GM19023 (cell line): ENCODE measurements around the gene COL13A1.

Experiments used
- ATAC-seq: cut with Tn5 transposase; IDR thresholded peaks from one replicate; pipeline ENCODE4 v1.9.1; 2021; ENCODE audit warnings: mild to moderate bottlenecking, moderate library complexity; ENCODE audit not compliant: unreplicated experiment

The COL13A1 gene

DNA sequence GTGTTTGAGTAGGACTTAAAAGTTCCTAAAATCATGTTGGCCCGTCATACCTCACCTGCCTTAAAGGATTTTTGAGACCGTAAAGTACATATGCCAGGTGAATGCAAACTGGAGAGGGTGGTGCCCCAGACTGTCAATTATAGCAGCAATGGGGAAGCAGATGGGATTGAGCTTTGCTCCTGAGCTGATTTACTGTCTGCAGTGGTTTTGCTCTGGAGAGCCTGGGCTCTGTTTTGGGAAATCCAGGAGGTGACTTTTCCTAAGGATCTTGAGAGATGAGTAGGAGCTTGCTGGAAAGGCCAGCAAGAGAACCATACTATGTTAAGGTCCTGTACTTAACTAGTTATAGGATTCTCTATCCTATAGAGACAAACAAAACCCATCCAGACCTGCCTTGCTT lies 43.0 kb downstream of the COL13A1 start:
- no peak for ATAC-seq

DNA sequence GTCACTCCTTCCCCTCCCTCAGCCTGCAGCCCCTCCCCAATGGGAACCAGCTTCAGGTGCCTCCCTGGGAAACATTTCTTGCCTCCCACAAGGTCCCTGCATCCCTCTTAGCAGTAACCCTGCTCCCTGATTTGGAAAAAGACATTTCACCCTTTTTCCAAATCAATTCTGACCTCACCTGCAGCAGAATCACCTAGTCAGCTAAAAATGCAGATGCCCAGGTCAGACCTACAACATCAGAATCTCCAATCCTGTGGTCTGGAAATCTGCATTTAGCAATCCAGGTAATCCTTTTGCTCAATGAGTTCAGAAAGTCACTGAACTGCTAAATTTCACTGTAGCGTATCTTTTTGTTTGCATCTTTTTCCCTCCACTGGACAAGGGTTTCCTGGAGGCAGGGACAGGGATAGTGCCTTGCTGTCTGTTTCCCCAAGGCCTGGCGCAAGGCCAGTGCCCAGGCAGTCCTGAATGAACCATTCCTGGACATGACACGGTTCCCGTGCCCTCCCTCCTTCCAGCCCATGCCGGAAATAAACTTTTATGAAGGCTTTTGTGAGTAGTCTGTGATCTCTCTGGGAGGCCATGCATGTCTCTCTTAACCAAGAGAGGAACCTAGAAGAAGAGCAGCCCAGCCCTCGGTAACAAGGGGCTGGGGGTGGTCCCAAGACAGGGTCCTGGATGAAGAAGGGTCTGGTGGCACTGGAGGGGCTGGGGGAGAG lies 44.0 kb downstream of the COL13A1 start:
- no peak for ATAC-seq

DNA sequence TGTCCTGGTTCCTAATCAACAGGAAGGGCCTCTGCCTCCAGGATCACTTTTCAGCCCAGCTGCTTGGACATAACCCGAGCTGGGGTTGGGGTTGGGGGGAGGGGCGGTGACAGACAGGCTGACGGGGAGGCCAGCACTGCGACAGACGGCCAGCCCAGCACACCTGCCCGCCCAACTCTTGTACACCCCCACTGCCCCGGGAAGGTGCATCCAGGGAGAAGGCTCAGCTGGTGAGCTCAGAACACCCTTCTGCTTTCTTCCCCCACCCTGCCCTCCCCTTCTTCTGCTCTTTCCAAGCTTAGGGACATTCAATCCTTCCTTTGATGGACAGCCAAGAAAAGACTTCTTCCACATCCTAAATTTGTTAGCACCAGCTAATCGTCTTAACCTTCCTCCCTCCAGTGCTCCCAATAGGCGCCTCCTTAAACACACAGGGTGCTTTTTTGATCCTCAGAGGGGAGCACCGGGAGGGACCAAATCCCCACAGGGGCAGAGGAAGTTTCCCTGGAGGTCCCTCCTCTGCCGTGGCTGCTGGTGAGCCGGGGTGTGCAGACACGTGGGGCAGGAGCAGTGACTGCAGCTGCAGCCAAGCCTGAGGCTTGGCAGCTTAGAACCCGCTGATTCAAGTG lies 44.7 kb downstream of the COL13A1 start:
- no peak for ATAC-seq

DNA sequence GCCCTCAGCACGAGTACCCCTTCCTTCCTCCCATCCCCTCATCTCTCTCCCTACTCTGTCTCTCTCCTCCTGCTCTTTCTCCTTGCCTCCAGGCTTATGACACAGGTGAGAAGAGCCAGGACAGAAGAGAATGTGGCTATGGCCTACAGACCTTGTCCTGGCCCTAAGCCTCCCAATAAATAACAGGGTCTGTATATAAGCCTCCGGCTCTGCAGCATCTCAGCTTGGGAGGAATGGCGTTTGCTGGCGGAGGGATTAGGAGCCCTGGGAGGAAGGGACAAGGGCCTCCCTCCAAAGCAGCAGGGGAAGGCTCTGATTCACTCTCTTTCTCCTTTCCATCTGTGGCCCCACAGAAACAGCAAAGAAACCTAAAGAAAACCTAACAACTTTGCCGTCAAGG lies 45.8 kb downstream of the COL13A1 start:
- no peak for ATAC-seq

DNA sequence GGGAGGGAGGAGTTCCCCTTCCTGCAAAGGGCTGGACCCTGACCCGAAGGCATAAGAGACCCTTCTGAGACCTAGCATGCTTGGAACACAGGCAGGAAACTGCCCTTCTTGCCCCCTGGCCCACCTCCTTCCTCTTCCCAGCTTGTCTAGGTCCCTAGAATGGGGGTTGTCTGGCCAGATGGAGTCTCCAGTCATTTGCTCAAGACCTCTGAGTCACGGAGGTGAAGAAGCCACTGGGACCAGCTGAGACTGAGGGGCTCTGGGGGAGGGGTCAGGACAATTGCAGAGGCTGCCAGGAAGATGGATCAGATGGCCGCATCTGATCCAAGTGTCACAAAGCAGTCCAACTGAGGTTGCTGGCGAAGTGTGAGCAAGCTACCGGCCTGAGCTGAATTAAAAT lies 46.2 kb downstream of the COL13A1 start:
- ATAC-seq, result no peak

DNA sequence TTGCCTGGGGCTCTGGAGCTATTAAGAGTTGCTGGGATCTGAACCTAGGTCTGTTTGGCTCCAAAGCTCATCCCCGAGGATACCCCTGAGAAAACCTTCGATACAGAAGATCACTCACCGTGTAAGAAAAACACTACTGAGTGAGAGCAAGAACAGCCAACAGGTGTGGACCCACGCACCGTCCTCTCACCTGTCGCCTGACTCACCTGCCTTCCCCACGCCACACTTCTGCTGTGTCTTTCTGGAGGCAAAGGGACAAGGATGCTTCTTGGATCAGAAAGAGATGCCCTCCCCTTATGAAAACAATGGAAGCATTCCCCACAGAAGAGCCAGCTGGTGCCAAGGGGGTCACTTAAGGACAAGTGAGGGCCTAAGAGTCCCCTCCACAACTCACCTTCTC lies 46.7 kb downstream of the COL13A1 start:
- ATAC-seq, result no peak

DNA sequence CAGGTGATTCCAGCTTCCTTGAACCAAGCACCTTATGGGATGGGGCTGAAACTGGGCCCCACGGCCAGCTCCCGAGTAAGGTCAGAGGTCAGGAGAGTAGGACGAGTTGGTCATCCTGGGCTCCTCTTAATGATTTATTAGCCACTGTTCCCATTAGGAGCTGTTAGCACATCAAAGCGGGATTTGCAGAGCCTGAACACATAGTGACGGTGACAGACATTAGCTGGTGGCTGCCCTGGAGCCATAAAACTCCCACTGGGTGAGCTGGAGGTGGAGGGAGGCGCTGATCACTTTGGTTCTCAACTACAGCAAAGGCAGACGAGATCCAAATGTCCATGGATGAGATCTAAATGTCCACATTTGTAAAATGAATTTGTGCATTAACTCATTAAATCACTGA lies 48.1 kb downstream of the COL13A1 start:
- no peak for ATAC-seq

DNA sequence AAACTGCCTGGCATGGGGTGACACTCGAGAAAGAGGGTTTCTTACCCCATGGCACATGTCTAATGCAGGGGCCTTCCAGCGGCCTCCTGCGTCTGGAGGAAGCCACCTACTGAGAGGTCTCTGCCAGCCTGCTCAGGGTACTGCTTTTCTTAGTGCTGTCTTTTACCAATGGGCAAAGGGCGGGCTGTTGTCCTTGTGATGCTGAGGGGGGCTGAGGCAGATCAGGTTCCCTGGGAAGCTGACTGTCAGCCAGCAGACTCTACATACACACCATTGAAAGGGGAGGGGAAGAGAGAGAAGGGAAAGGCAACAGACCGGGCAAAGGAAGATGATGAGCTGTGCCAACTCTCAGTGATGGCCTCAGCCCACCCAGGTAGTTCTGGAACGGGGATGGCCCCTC lies 48.7 kb downstream of the COL13A1 start:
- no peak for ATAC-seq

DNA sequence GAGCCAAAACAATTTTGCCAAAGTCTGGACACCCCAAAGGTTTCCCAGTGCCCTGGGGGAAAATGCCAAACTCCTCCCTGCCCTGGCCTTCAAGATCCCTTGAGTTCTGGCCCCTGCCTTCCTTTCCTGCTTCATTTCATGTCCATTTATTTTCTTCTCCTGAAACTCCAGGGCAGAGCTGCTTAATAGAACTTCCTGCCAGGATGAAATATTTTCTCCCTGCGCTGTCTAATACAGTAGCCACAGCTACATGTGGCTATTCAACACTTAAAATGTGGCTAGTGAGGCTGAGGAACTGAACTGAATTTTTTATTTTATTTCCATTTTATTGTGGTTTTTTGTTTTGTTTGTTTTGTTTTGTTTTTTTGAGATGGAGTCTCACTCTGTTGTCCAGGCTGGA lies 49.6 kb downstream of the COL13A1 start:
- no peak for ATAC-seq

DNA sequence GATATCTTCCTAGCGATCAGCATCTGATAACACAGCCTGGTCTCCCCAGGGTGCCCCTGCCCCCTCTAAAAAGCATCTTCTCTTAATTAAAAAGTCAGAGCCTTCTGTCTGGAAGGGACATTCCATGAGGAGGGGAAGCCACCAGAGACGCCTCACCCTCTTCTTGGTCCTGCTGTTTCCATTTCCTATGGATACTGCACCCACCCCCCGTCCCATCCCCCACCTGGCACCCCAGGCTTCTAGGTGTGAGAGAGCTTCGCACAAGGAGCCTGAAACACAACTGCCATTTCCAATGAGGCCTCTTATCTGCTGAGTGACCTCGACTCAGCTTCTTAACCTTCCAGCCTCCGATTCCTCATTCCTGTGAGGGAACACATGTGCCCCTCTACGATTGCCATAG lies 51.4 kb downstream of the COL13A1 start:
- ATAC-seq, result no peak

DNA sequence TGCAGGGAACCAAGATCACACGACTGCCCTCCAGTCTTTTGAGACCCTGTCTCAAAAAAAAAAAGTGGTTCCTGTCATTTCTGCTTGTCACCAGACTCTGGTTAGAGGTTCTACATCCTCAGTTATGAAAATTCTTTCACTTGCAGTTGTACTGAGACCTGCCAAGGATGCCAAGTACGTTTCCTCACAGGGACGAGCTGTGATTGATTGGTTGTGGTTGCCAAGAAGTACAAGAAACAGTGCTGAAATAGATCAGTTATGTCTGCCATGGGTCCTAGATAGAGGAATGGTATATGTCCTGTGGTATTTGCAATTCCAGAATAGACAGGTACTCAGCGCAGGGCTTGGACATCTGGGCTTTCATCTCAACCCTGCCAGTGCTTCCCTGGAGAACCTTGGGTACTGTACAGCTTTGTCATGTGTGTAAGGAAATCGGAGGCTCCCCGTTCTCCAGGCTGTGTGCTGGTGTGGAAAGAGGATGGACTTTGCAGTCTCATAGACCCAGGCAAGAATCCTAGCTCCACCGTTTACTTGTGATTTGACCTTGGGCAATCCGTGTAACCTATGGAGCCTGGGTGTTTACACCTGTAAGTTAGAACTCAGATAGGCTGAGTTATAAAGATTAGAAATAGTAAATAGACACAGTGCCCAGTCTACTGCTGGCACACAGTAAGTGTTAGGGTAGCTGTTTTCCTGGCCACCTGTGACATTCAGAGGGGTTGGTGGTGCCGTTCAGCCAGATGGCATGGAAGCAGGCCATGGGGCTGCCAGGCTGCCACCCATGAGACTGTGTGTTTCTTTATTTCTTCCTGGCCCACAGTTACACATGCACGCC lies 53.0 kb downstream of the COL13A1 start:
- ATAC-seq, result no peak

DNA sequence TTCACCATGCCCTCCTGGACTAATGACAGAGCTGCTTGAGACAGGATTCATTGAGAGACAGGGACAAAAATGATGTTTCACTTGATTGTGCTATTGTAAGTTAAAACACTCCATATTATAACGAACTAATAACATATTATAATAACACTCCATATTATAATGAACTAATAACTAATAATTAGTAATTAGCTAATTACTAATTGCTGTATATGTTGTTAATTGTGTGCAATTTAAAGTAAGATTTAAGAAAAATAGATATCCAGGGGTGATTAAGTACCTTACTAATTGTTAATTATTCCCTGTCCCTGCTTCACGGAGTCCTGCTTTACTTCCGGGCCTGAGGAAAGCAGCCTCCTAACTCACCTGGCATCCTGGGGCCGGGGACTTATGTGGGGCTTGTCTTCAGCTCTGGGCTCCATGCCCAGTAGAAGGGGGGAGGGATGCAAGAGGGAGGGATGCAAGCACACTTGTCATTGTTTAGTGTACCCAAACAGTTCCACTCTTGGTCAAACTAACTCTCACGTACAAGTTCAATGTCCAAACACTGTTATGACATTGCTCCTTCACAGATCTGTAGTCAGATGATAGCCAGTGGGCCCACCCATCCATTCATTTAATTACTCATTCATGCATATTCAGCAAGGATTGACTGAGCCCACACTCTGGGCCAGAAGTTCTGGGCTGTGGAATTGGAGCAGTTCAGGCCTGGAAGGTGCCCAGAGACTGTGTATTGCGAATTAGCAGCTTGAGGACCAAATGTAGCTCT lies 53.8 kb downstream of the COL13A1 start:
- no peak for ATAC-seq

DNA sequence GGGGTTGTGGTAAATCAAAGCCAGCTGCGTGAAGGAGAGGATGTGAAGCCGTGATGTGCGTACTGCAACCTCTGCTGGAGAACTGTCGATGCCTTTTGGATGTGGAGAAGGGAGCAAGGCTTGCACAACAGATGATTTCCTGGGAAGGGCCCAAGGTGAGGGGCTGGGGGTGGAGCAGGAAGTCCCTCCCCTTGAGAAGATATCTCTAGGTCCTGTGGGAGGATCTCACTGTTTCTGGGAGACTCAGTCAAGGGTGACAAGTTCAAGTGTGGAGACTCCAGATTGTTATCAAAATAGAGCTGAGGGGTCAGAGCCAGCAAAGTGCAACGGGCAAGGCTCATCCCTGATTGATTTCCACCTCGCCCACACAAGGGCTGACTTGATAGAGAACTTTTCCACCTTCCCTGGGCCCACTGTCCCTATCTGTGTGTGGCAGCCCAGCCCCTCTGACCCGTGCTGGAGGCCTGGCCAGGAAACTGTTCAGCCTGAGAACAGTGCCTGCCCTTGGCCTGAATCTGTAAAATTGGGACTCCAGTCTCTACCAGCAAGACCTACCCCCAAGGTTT lies 55.0 kb downstream of the COL13A1 start:
- ATAC-seq, result no peak

DNA sequence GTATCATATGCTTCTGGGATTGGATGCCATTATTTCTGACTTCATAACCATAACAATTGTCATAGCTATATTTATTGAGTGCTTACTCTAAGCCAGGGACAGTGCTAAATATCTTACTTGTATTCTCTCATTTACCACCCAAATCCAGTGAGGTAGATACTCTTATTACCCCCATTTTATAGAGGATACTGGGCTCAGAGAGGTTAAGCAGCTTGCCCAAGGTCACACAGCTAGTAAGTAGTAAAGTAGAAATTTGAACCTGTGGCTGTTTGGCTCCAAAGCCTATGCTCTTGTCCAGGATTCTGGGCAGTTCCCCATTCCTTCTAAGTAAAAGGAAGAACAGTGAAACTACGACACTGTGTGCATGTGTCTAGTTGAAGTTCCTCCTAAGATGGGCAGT lies 56.5 kb downstream of the COL13A1 start:
- no peak for ATAC-seq

DNA sequence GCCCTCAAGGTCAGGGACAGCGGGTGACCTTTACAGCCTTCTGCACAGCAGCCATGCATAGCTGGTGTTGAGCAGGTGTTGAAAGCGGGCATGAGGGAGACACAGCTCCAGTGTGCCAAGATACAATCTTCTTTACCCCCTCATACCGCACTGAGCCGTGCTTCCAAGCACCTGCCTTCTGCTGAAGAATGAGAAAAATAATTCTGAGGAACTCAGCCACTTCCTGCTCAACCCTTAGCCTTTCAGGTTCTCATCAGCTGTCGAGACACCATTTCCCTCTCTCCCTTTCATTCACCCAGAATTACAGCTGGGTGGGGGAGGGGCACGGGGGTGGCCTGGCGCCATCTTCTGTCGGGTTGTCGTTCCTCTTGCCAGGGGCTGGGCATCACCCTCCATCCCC lies 58.6 kb downstream of the COL13A1 start:
- ATAC-seq, result no peak

DNA sequence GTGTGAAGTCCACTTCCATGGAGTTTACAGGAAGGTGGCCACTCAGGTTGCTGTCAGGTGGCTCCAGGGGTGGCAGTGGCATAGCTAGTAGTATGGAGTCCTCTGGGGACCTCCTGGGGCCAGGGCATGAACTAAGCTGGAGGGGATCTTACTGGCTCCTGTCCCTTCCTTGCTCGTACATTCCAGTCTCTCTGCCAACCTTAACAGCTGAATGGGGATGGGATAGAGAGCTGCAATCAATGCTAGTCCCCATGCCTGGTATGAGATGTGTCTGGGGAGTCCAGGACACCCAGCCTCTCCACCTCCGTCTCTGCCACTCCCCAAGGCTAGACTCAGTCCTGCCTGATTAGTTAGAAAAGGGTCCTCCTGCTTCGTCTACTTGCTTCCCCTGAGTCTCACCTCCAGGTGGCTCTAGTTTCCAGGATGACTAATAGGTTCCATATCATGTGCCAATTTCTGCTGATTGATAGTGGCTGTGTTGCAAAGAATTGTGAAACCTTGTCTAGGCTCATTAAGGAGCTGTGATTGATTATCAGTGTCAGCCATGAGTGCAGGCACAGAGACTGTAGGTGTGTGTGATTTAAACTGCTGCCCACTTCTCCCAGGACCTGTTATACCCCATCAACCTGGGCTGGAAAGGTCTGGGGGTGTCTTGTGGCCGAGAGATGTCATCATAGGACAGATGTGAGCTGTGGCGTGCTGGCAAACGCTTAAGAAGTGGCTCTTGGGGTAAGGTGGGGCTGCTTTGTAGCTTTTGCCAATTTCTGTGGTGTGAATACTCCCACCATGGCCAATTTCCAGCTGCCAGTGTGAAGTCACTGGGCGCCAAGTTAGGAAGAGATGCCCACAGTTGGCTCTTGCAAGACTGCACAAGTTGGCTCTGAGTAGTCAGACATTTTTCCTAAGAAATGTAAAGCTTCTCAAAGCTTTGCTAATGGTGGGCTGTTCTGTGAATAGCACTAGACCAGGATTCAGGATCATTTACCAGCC lies 59.8 kb downstream of the COL13A1 start:
- no peak for ATAC-seq

DNA sequence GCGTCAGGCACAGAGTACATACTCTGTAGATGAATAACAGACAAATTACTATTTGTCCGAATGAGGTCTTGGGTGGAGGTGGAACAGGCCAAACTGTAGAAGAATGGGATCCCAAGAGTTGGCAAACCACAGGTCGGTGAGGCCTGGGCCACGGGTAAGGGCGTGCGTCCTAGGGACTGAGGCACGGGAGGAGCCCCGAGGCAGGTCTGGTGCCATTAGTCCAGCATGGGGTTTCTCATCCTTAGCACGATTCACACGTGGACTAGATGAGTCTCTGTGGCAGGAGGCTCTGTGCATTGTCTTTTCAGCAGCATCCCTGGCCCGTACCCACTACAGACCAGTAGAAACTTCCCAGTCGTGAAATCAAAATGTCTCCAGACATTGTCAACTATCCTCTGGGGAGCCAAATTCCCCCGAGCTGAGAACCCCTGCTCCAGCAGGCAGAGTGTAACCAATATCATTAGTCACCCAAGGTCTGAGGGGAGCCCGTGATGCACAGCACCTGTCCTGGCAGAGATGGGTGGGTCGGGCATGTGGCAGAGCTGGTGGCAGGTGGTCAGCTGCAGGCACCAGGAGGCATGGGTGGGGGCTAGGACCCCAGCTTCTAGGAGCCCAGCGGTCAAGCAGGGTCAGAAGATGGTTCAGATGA lies 61.3 kb downstream of the COL13A1 start:
- no peak for ATAC-seq

DNA sequence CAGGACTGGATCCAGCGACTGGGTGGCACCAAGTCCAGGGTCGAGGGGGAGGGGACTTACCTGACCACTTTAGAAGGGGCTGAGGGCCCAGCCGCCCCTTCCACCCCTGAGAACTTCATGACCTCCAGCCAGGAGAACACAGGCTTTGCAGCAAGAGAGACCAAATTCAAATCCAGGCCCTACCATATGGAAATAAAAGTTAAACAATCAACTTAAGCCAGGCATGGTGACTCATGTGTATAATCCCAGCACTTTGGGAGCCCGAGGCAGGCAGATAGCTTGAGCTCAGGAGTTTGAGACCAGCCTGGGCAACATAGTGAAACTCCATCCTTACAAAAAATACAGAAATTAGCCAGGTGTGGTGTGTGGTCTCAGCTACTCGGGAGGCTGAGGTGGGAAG lies 61.9 kb downstream of the COL13A1 start:
- ATAC-seq, result no peak

DNA sequence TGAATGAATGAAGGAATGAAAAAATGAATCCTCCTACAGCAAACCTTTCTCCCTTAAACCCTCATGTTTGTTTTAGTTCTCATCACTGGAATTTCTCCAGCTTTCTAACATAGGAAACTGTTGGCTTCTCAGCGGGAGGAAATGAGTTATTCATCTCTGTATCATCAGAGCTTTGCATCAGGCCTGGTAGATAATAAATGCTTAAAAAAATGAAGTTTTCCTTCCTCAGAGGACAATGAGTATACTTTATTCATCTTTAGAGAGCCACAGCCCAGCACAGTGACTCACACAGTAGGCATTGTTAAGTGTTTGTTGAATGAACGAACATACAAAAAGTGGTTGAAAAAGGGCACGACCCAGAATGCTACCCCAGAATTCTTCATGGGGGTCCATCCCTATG lies 62.6 kb downstream of the COL13A1 start:
- ATAC-seq, result no peak
